Astrocyte (in vitro differentiated cells and primary cell): ENCODE data around the gene MYOG. TPM values are rescaled to one million over a fixed set of nuclear protein-coding genes. Genes with fewer than 3 reads are reported as not detected.

Experiments used
- DNase-seq: peaks from one replicate; pipeline ENCODE4 v3.0.0-alpha.2; 2010; ENCODE audit warnings: low read depth
- FAIRE-seq: peaks from 2 replicates; lab custom pipeline; 2011; peaks lifted over from hg19 to GRCh38; lab: Jason Lieb, UNC
- H2AFZ ChIP-seq: 2 replicates; pipeline ENCODE4 v1.6.0; 2012; ENCODE audit warnings: low read depth, low read length, inconsistent platforms
- H3K27ac ChIP-seq: 2 replicates; pipeline ENCODE4 v1.5.1; 2011; ENCODE audit warnings: low read depth, low read length, inconsistent platforms
- H3K27me3 ChIP-seq: 2 replicates; pipeline ENCODE4 v1.6.0; 2011; ENCODE audit warnings: low read length, inconsistent platforms; ENCODE audit not compliant: insufficient read depth
- H3K36me3 ChIP-seq: 2 replicates; pipeline ENCODE4 v1.5.1; 2011; ENCODE audit warnings: low read length, inconsistent platforms; ENCODE audit not compliant: insufficient read depth
- H3K4me1 ChIP-seq: 2 replicates; pipeline ENCODE4 v1.5.1; 2011; ENCODE audit warnings: low read length, inconsistent platforms; ENCODE audit not compliant: insufficient read depth
- H3K4me2 ChIP-seq: 2 replicates; pipeline ENCODE4 v1.6.0; 2012; ENCODE audit warnings: low read length, inconsistent platforms
- H3K4me3 ChIP-seq: 2 replicates; pipeline ENCODE4 v1.5.1; 2011; ENCODE audit warnings: low read depth, mild to moderate bottlenecking, low read length, inconsistent platforms; ENCODE audit not compliant: insufficient read depth
- H3K79me2 ChIP-seq: 2 replicates; pipeline ENCODE4 v1.6.0; 2012; ENCODE audit warnings: mild to moderate bottlenecking, low read length, inconsistent platforms; ENCODE audit not compliant: insufficient read depth
- H3K9ac ChIP-seq: 2 replicates; pipeline ENCODE4 v1.6.0; 2012; ENCODE audit warnings: mild to moderate bottlenecking, low read length, inconsistent platforms
- H3K9me3 ChIP-seq: 2 replicates; pipeline ENCODE4 v1.5.1; 2012; ENCODE audit warnings: low read depth, mild to moderate bottlenecking, low read length, inconsistent platforms; ENCODE audit not compliant: insufficient read depth
- H4K20me1 ChIP-seq: 2 replicates; pipeline ENCODE4 v1.6.0; 2012; ENCODE audit warnings: low read length, inconsistent platforms; ENCODE audit not compliant: insufficient read depth
- H3K27ac Mint-ChIP-seq: one replicate; pipeline ENCODE4 v1.8.0; 2021; ENCODE audit warnings: mild to moderate bottlenecking, mixed read lengths; ENCODE audit not compliant: unreplicated experiment
- H3K27me3 Mint-ChIP-seq: one replicate; pipeline ENCODE4 v1.8.0; 2021; ENCODE audit warnings: low read depth, mixed read lengths; ENCODE audit not compliant: unreplicated experiment
- H3K36me3 Mint-ChIP-seq: one replicate; pipeline ENCODE4 v1.8.0; 2021; ENCODE audit warnings: low read depth, mixed read lengths; ENCODE audit not compliant: unreplicated experiment
- H3K4me1 Mint-ChIP-seq: one replicate; pipeline ENCODE4 v1.8.0; 2021; ENCODE audit warnings: low read depth, mixed read lengths; ENCODE audit not compliant: unreplicated experiment
- H3K4me3 Mint-ChIP-seq: one replicate; pipeline ENCODE4 v1.8.0; 2021; ENCODE audit warnings: mild to moderate bottlenecking, moderate library complexity, mixed read lengths; ENCODE audit not compliant: unreplicated experiment
- H3K9me3 Mint-ChIP-seq: one replicate; pipeline ENCODE4 v1.8.0; 2021; ENCODE audit warnings: mild to moderate bottlenecking, mixed read lengths; ENCODE audit not compliant: unreplicated experiment
- CTCF ChIP-seq: IDR thresholded peaks from 2 replicates; pipeline ENCODE4 v1.5.1; 2011; ENCODE audit warnings: low read depth, mild to moderate bottlenecking, inconsistent platforms, low read length, moderate library complexity; ENCODE audit not compliant: insufficient read depth
- EZH2 ChIP-seq: IDR thresholded peaks from 2 replicates; pipeline ENCODE4 v1.6.1; 2012; ENCODE audit warnings: mild to moderate bottlenecking, low read length, inconsistent platforms; ENCODE audit not compliant: insufficient read depth
- total RNA-seq: library from RNA; stranded (reverse); gene quantifications from 2 replicates; pipeline ENCODE4 v1.2.1, GENCODE V29; 2021

MYOG gene
- total RNA-seq, 1 donor from 2014 or later, result not detected

- Histone ChIP-seq H3K4me3 (no peak overlapping the region), H3K27ac (no peak overlapping the region), H3K4me1 (no peaks in the 10 kb centered on the region), H3K79me2 (no peaks in the 10 kb centered on the region), H3K9me3 (no peaks in the 10 kb centered on the region), H3K27me3 (peaks cover 6% of the 10 kb centered on the region), H2AFZ (no peak overlapping the region), H3K4me2 (no peak overlapping the region), H3K36me3 (no peaks in the 10 kb centered on the region), H3K9ac (no peak overlapping the region), H4K20me1 (no peaks in the 10 kb centered on the region)
- H3K27ac Mint-ChIP-seq, result no peak overlapping the region
- no peak overlapping the region for H3K4me3 Mint-ChIP-seq
- DNase-seq (no peak), FAIRE-seq (no peak)
- no peaks in the 10 kb centered on the region for H3K9me3 Mint-ChIP-seq
- peaks cover 31% of the 10 kb centered on the region for H3K27me3 Mint-ChIP-seq
- H3K4me1 Mint-ChIP-seq, result peaks cover 10% of the 10 kb centered on the region
- TF ChIP-seq CTCF (no peak), EZH2 (no peak)
- peaks cover 39% of the 10 kb centered on the region for H3K36me3 Mint-ChIP-seq
Measured at GRCh38 chr1:203059485-203059884, 26.3 kb downstream of the MYOG start.

- no peak for TF ChIP-seq EZH2
- no peak for TF ChIP-seq CTCF
- Histone ChIP-seq H3K4me3 (no peak overlapping the region), H3K4me1 (no peaks in the 10 kb centered on the region), H3K79me2 (no peaks in the 10 kb centered on the region), H3K36me3 (no peaks in the 10 kb centered on the region), H3K9me3 (no peaks in the 10 kb centered on the region), H3K27ac (no peak overlapping the region), H3K4me2 (no peak overlapping the region), H4K20me1 (no peaks in the 10 kb centered on the region), H3K27me3 (peaks cover 6% of the 10 kb centered on the region), H2AFZ (no peak overlapping the region), H3K9ac (no peak overlapping the region)
- H3K4me1 Mint-ChIP-seq, result peaks cover 10% of the 10 kb centered on the region
- peaks cover 36% of the 10 kb centered on the region for H3K36me3 Mint-ChIP-seq
- no peak for DNase-seq
- no peak overlapping the region for H3K27ac Mint-ChIP-seq
- no peak overlapping the region for H3K4me3 Mint-ChIP-seq
- H3K9me3 Mint-ChIP-seq, result no peaks in the 10 kb centered on the region
- FAIRE-seq, result no peak
- peaks cover 29% of the 10 kb centered on the region for H3K27me3 Mint-ChIP-seq
Measured at GRCh38 chr1:203058676-203058935, 27.2 kb downstream of the MYOG start.

GRCh38 chr1:203057911-203058675 lies 27.7 kb downstream of the MYOG start:
- Histone ChIP-seq H2AFZ (no peak overlapping the region), H3K79me2 (no peaks in the 10 kb centered on the region), H3K4me2 (no peak overlapping the region), H3K4me3 (no peak overlapping the region), H3K27ac (no peak overlapping the region), H3K9ac (no peak overlapping the region), H4K20me1 (no peaks in the 10 kb centered on the region), H3K4me1 (no peaks in the 10 kb centered on the region), H3K27me3 (peaks cover 6% of the 10 kb centered on the region), H3K9me3 (no peaks in the 10 kb centered on the region), H3K36me3 (no peaks in the 10 kb centered on the region)
- H3K4me3 Mint-ChIP-seq, result no peak overlapping the region
- no peaks in the 10 kb centered on the region for H3K9me3 Mint-ChIP-seq
- H3K27me3 Mint-ChIP-seq, result peaks cover 26% of the 10 kb centered on the region
- no peak for TF ChIP-seq CTCF
- no peak for TF ChIP-seq EZH2
- no peak overlapping the region for H3K27ac Mint-ChIP-seq
- FAIRE-seq, result no peak
- H3K4me1 Mint-ChIP-seq, result peaks cover 10% of the 10 kb centered on the region
- H3K36me3 Mint-ChIP-seq, result peaks cover 31% of the 10 kb centered on the region
- no peak for DNase-seq
